AG09319 (cell line): ENCODE results near the gene MON1B.
"Not testable (repeated sequence)": the region's sequence is repeated elsewhere in the genome, so short reads cannot be mapped to it uniquely, and the experiment has no call there.

Experiments used
- DNase-seq: peaks from one replicate; pipeline ENCODE4 v3.0.0-alpha.2; 2010; ENCODE audit warnings: low read depth; ENCODE audit errors: extremely low read depth
- TF ChIP-seq, protein P1 (sequence below): IDR thresholded peaks from 2 replicates; pipeline ENCODE4 v1.5.1; 2011; ENCODE audit warnings: low read depth, mild to moderate bottlenecking, inconsistent platforms, low read length, moderate library complexity

MON1B gene

DNA sequence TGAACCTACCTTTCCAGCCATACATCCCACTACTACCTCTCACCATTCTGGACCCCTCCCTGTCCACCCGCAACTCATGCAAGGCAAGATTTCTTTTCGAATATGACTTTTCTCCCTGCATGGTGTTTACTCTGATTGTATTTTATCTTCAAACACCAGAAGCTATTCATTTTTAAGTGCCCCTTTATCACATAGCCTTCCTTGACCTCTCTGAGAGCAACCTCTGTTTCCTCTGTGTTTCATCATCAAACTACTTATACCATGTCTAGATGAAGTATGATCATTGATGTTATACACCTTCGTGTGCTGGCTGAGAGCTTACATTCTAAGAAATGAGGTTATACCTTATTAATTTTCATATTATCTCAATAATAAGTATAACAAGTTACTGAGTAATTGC is 40.1 kb downstream of the MON1B start:
- DNase-seq: no peak
- TF ChIP-seq, protein P1, sequence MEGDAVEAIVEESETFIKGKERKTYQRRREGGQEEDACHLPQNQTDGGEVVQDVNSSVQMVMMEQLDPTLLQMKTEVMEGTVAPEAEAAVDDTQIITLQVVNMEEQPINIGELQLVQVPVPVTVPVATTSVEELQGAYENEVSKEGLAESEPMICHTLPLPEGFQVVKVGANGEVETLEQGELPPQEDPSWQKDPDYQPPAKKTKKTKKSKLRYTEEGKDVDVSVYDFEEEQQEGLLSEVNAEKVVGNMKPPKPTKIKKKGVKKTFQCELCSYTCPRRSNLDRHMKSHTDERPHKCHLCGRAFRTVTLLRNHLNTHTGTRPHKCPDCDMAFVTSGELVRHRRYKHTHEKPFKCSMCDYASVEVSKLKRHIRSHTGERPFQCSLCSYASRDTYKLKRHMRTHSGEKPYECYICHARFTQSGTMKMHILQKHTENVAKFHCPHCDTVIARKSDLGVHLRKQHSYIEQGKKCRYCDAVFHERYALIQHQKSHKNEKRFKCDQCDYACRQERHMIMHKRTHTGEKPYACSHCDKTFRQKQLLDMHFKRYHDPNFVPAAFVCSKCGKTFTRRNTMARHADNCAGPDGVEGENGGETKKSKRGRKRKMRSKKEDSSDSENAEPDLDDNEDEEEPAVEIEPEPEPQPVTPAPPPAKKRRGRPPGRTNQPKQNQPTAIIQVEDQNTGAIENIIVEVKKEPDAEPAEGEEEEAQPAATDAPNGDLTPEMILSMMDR: no peak

DNA sequence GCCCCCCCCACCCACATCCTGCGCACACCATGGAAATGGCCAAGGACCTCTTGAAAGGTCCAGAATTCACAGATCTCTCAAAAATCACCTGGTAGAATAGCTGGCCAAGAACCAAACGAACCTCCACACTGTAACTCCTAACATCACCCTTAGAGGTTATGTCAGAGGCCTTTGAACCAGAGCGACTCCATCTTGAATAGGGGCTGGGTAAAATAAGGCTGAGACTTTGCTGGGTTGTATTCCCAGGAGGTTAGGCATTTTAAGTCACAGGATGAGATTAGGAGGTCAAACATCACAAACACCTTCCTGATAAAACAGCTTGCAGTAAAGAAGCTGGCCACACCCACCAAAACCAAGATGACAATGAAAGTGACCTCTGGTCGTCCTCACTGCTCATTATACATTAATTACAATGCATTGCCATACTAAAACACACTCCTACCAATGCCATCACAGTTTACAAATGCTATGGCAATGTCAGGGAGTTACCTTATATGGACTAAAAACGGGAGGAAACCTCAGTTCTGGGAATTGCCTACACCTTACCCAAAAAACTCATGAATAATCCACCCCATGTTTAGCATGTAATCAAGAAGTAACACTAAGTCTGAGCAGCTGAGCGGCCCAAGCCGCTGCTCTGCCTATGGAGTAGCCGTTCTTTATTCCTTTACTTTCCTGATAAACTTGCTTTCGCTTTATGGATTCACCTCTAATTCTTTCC is 43.0 kb downstream of the MON1B start:
- DNase-seq: no peak
- TF ChIP-seq, protein P1: no peak

DNA sequence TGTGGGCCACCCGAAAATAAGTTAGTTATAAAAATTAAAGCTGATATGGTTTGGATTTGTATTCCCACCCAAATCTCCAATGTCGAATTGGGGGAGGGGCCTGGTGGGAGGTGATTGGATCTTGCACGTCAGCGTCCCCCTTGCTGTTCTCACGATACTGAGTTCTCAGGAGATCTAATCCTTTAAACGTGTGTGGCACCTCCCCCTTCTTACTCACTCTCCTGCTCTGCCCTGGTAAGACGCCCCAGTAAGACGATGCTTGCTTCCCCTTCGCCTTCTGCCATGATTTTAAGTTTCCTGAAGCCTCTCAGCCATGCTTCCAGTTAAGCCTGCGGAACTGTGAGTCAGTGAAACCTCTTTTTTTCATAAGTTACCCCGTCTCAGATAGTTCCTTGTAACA is 43.6 kb downstream of the MON1B start:
- TF ChIP-seq, protein P1: no peak
- no peak for DNase-seq

DNA sequence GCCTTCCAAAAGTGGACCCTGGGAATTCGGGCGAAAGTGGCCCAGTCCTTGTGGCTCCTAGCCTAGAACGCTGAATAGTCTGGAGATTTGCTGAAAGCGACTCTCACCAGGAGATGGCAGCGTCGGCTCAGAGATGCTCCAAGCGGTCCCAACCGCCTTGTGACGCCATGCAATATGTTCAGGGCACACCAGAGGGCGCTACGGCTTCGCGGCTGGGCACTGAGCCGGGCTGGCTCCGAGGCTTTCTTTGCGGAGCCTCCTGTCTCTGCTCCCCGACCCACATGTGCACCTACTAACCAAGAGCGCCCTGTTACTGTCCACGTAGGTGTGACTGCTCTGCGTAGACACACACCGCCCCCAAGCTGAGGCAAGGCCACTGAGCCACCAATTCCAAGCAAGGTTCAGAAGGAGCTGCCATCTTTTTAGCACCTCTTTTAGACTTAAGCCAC is 45.1 kb downstream of the MON1B start:
- DNase-seq: peak; percentile 58
- TF ChIP-seq, protein P1: no peak; the same call in none of the 2 replicates

DNA sequence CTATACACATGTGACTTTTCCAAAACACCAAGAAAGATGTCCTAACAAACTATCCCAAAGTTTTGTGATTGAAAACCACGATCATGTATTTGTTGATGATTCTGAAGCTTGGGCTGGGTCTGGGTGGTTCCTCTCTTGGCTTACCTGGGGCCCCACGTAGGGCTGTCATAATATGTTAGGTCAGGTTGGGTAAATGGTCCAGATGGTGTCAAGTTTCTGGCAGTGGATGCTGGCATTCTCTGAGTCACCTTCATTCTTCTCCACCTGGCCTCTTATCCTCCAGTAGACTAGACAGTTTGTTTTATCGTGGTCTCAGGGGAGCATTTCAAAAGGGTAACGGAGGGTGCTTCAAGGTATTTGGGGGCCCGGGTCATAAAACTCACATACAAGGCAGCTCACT is 47.6 kb downstream of the MON1B start:
- TF ChIP-seq, protein P1: no peak
- DNase-seq: no peak

DNA sequence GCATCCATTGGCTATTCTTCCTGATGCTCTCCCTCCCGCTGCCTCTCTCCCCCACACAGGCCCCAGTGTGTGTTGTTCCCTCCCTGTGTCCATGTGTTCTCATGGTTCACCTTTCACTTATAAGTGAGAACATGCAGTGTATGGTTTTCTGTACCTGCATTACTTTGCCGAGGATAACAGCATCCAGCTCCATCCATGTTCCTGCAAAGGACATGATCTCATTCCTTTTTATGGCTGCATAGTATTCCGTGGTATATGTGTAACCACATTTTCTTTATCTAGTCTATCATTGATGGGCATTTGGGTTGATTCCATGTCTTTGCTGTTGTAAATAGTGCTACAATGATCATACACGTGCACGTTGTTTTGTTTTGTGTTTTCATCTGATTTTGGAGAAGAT is 51.5 kb downstream of the MON1B start:
- not testable (repeated sequence) for DNase-seq

DNA sequence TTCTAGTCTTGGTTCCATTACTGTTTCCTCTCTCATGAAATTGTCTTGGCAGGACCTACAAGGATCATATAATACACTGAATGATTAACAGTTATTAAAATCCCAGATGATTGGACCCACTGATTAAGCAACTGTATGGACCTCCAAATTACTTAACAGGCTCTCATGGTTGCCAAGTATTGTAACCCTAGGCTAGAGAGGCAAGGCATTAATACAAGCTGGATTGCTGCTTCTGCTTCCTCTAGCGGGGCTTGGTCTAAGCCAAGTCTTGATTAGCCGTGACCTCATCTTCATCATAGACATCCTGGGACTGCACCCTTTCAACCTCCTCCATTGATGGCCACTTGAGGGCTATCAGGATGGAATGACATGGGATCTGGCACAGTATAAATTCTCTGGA is 55.2 kb downstream of the MON1B start:
- no peak for DNase-seq

More for the DNA sequence above, 55.2 kb downstream of the MON1B start:
- TF ChIP-seq, protein P1: no peak
